Liver (tissue), 9 donors: ENCODE data around the gene DLGAP4. TPM values are rescaled to one million over a fixed set of nuclear protein-coding genes. Genes with fewer than 3 reads are reported as not detected.

Source experiments
- DNase-seq: peaks from one replicate; pipeline ENCODE4 v3.0.0-alpha.2; 2017; ENCODE audit warnings: low spot score
- H3K27ac ChIP-seq, 2 donors: one replicate each; pipeline ENCODE4 v1.7.0; 2013; ENCODE audit warnings: inconsistent platforms in 2 of 2, low read length in 2 of 2, control low read depth in 1 of 2, low read depth in 1 of 2, mild to moderate bottlenecking in 1 of 2
- H3K27me3 ChIP-seq, 4 donors: one replicate each; pipeline versions ENCODE4 v1.6.1 to v1.7.0; 2013; ENCODE audit warnings: low read length in 3 of 4, inconsistent platforms in 1 of 4, mild to moderate bottlenecking in 1 of 4, moderate library complexity in 1 of 4; ENCODE audit not compliant: control insufficient read depth in 4 of 4, insufficient read depth in 4 of 4
- H3K36me3 ChIP-seq, 4 donors: one replicate each; pipeline versions ENCODE4 v1.6.1 to v1.7.0; 2013; ENCODE audit warnings: low read length in 3 of 4, mild to moderate bottlenecking in 3 of 4, low read depth in 1 of 4, moderate library complexity in 1 of 4; ENCODE audit not compliant: control insufficient read depth in 4 of 4, insufficient read depth in 3 of 4
- H3K4me1 ChIP-seq, 4 donors: one replicate each; pipeline versions ENCODE4 v1.6.1 to v1.7.0; 2013; ENCODE audit warnings: low read length in 3 of 4, mild to moderate bottlenecking in 3 of 4, moderate library complexity in 1 of 4; ENCODE audit not compliant: control insufficient read depth in 4 of 4, insufficient read depth in 4 of 4
- H3K4me3 ChIP-seq, 3 donors: one replicate each; pipeline versions ENCODE4 v1.6.1 to v1.7.0; 2013; ENCODE audit warnings: low read length in 3 of 3, control low read depth in 1 of 3, low read depth in 1 of 3, mild to moderate bottlenecking in 1 of 3
- H3K9ac ChIP-seq, 2 donors: one replicate each; pipeline ENCODE4 v1.7.0; 2013; ENCODE audit warnings: low read length in 2 of 2, mild to moderate bottlenecking in 2 of 2, moderate library complexity in 2 of 2, control low read depth in 1 of 2, low read depth in 1 of 2
- H3K9me3 ChIP-seq, 4 donors: one replicate each; pipeline versions ENCODE4 v1.6.1 to v1.7.0; 2013; ENCODE audit warnings: low read length in 3 of 4; ENCODE audit not compliant: control insufficient read depth in 4 of 4
- CTCF ChIP-seq: fragments of 150-350 bp; IDR thresholded peaks from 2 replicates; pipeline ENCODE4 v1.5.1; 2017; ENCODE audit warnings: improper control_type of control experiment, low read depth, low read length; ENCODE audit not compliant: missing input control
- EGR1 ChIP-seq, 2 donors: IDR thresholded peaks; 2 replicates each; pipeline ENCODE4 v1.6.1; 2016 to 2018; ENCODE audit warnings: antibody characterized with exemption in 2 of 2, low read depth in 2 of 2
- FOXA1 ChIP-seq: IDR thresholded peaks from 2 replicates; pipeline ENCODE4 v1.6.1; 2016; ENCODE audit warnings: antibody characterized with exemption
- FOXA2 ChIP-seq: IDR thresholded peaks from 2 replicates; pipeline ENCODE4 v1.6.1; 2016; ENCODE audit warnings: antibody characterized with exemption
- GABPA ChIP-seq, 2 donors: IDR thresholded peaks in 1 of 2; conservative IDR thresholded peaks in 1 of 2; 2 replicates each; pipeline ENCODE4 v1.6.1; 2016; ENCODE audit warnings: antibody characterized with exemption in 2 of 2, mild to moderate bottlenecking in 1 of 2, moderate library complexity in 1 of 2
- HNF4A ChIP-seq, 2 donors: conservative IDR thresholded peaks; 2 replicates each; pipeline ENCODE4 v1.6.1; 2016; ENCODE audit warnings: antibody characterized with exemption in 2 of 2, mild to moderate bottlenecking in 2 of 2
- HNF4G ChIP-seq: IDR thresholded peaks from 2 replicates; pipeline ENCODE4 v1.6.1; 2016; ENCODE audit warnings: antibody characterized with exemption
- JUND ChIP-seq, 2 donors: IDR thresholded peaks; 2 replicates each; pipeline ENCODE4 v1.6.1; 2016; ENCODE audit warnings: antibody characterized with exemption in 2 of 2
- MAX ChIP-seq: IDR thresholded peaks from 2 replicates; pipeline ENCODE4 v1.6.1; 2016; ENCODE audit warnings: antibody characterized with exemption
- NR2F2 ChIP-seq: IDR thresholded peaks from 2 replicates; pipeline ENCODE4 v1.6.1; 2016; ENCODE audit warnings: antibody characterized with exemption
- RAD21 ChIP-seq, 2 donors: IDR thresholded peaks; 2 replicates each; pipeline ENCODE4 v1.6.1; 2016; ENCODE audit warnings: antibody characterized with exemption in 2 of 2, mild to moderate bottlenecking in 2 of 2
- RXRA ChIP-seq, 2 donors: IDR thresholded peaks; 2 replicates each; pipeline ENCODE4 v1.6.1; 2017 to 2018; ENCODE audit warnings: antibody characterized with exemption in 2 of 2, mild to moderate bottlenecking in 1 of 2
- SP1 ChIP-seq: IDR thresholded peaks from 2 replicates; pipeline ENCODE4 v1.6.1; 2018; ENCODE audit warnings: antibody characterized with exemption, mild to moderate bottlenecking
- TAF1 ChIP-seq: conservative IDR thresholded peaks from 2 replicates; pipeline ENCODE4 v1.6.1; 2016; ENCODE audit warnings: antibody characterized with exemption, mild to moderate bottlenecking
- YY1 ChIP-seq: IDR thresholded peaks from 2 replicates; pipeline ENCODE4 v1.6.1; 2016; ENCODE audit warnings: antibody characterized with exemption, mild to moderate bottlenecking
- WGBS: extraction: QIAGEN DNeasy Blood & Tissue Kit; methylation state at CpG from one replicate; pipeline ENCODE4 v1.1.7; 2013; 5-methylcytosine and 5-hydroxymethylcytosine counted together
- polyA plus RNA-seq, 2 donors: library from polyadenylated mRNA; stranded (reverse) in 1 of 2; unstranded in 1 of 2; fragments of 200-250 nt in 1 of 2; fragments of >200 nt in 1 of 2; fragmentation: Nextera tagmentation in 1 of 2; extraction: Ambion mirVana in 1 of 2; gene quantifications; one replicate each; pipeline versions ENCODE4 v1.2.1 to v1.2.3, GENCODE V29; 2013 to 2015
- total RNA-seq, 2 donors: library from RNA; depleted of rRNA; stranded (reverse); fragments of >200 nt; gene quantifications; one replicate each; pipeline ENCODE4 v1.2.3, GENCODE V29; 2014
- TF ChIP-seq, protein P1 (sequence below): IDR thresholded peaks from 2 replicates; pipeline ENCODE4 v1.6.1; 2016; ENCODE audit warnings: antibody characterized with exemption, mild to moderate bottlenecking
- TF ChIP-seq, protein P2 (sequence below): IDR thresholded peaks from 2 replicates; pipeline ENCODE4 v1.6.1; 2016; ENCODE audit warnings: antibody characterized with exemption
- TF ChIP-seq, protein P3 (sequence below): IDR thresholded peaks from 2 replicates; pipeline ENCODE4 v1.6.1; 2016; ENCODE audit warnings: antibody characterized with exemption
- donor health status: healthy.
- donor health status: healthy.
- donor health status: healthy.
- donor health status: healthy.
- donor health status: healthy.

DLGAP4 gene
- total and polyA plus RNA-seq, 4 donors: 2.9 to 18.7 (median 11.2) TPM

DNA sequence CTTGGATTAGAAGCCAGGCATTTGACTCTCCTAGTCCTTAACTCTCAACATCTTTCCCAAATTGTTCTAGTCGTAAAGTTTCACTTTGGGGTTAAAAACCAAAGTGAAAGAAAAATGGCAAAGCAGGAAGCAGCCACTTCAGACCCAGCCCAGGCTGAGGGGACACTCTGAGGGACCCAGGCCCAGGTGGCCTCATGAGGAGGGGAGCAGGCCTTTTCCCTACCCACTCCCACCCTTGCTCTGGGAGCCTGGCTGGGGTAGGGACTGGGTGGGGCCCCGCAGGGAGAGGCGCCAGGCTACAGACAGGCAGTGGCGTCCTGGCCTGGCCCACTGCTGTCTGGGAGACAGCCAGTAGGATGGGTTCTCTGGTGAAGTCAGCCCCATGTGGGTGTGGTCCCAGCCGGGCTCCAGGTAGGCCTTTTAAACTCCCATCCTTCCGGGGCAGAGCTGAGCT lies 166.5 kb downstream of the DLGAP4 start:
- TF ChIP-seq FOXA2 (no peak), MAX (no peak), SP1 (no peak), CTCF (no peak), GABPA (IDR thresholded peaks at IDR 0.05 in 1 of 2, conservative IDR thresholded peaks at IDR 0.05 in 1 of 2) (no peak), FOXA1 (no peak), HNF4G (no peak), RXRA (IDR thresholded peaks at IDR 0.05) (no peak), HNF4A (conservative IDR thresholded peaks at IDR 0.05) (no peak), YY1 (no peak), TAF1 (no peak), RAD21 (IDR thresholded peaks at IDR 0.05) (no peak), EGR1 (IDR thresholded peaks at IDR 0.05; ENCODE audit: low read depth in 2 of 2) (no peak), JUND (IDR thresholded peaks at IDR 0.05) (no peak), NR2F2 (no peak)
- TF ChIP-seq, protein P1, sequence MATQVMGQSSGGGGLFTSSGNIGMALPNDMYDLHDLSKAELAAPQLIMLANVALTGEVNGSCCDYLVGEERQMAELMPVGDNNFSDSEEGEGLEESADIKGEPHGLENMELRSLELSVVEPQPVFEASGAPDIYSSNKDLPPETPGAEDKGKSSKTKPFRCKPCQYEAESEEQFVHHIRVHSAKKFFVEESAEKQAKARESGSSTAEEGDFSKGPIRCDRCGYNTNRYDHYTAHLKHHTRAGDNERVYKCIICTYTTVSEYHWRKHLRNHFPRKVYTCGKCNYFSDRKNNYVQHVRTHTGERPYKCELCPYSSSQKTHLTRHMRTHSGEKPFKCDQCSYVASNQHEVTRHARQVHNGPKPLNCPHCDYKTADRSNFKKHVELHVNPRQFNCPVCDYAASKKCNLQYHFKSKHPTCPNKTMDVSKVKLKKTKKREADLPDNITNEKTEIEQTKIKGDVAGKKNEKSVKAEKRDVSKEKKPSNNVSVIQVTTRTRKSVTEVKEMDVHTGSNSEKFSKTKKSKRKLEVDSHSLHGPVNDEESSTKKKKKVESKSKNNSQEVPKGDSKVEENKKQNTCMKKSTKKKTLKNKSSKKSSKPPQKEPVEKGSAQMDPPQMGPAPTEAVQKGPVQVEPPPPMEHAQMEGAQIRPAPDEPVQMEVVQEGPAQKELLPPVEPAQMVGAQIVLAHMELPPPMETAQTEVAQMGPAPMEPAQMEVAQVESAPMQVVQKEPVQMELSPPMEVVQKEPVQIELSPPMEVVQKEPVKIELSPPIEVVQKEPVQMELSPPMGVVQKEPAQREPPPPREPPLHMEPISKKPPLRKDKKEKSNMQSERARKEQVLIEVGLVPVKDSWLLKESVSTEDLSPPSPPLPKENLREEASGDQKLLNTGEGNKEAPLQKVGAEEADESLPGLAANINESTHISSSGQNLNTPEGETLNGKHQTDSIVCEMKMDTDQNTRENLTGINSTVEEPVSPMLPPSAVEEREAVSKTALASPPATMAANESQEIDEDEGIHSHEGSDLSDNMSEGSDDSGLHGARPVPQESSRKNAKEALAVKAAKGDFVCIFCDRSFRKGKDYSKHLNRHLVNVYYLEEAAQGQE: no peak
- TF ChIP-seq, protein P2, sequence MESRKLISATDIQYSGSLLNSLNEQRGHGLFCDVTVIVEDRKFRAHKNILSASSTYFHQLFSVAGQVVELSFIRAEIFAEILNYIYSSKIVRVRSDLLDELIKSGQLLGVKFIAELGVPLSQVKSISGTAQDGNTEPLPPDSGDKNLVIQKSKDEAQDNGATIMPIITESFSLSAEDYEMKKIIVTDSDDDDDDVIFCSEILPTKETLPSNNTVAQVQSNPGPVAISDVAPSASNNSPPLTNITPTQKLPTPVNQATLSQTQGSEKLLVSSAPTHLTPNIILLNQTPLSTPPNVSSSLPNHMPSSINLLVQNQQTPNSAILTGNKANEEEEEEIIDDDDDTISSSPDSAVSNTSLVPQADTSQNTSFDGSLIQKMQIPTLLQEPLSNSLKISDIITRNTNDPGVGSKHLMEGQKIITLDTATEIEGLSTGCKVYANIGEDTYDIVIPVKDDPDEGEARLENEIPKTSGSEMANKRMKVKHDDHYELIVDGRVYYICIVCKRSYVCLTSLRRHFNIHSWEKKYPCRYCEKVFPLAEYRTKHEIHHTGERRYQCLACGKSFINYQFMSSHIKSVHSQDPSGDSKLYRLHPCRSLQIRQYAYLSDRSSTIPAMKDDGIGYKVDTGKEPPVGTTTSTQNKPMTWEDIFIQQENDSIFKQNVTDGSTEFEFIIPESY: no peak
- TF ChIP-seq, protein P3, sequence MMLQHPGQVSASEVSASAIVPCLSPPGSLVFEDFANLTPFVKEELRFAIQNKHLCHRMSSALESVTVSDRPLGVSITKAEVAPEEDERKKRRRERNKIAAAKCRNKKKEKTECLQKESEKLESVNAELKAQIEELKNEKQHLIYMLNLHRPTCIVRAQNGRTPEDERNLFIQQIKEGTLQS: no peak
- Histone ChIP-seq H3K9ac (no peak overlapping the region), H3K9me3 (no peaks in the 10 kb centered on the region), H3K4me1 (peaks cover 19 to 50% (median 39%) of the 10 kb centered on the region in 4 donors), H3K4me3 (no peak overlapping the region), H3K36me3 (no peaks in the 10 kb centered on the region), H3K27ac (peak overlapping the region; percentile 36 to 50), H3K27me3 (no peaks in the 10 kb centered on the region)
- no peak for DNase-seq
- WGBS: 51% methylated on average over 6 of the region's 6 CpGs
